Esophagus muscularis mucosa (tissue), 4 donors: ENCODE measurements around the gene RHNO1. TPM values are rescaled to one million over a fixed set of nuclear protein-coding genes. Genes with fewer than 3 reads are reported as not detected.

ENCODE experiments used
- DNase-seq: peaks from one replicate; pipeline ENCODE4 v3.0.0-alpha.2; 2017; ENCODE audit errors: extremely low spot score
- H3K27ac ChIP-seq, 4 donors: fragments of 200-600 bp; sonication (generic); replicated peaks in 1 of 4; 1 replicate in 3 of 4; 2 replicates in 1 of 4; pipeline ENCODE4 v1.5.1; 2016 to 2019; ENCODE audit warnings: mild to moderate bottlenecking in 1 of 4
- H3K27me3 ChIP-seq, 4 donors: fragments of 200-600 bp; sonication (generic); one replicate each; pipeline versions ENCODE4 v1.5.1 to v1.6.0; 2016 to 2019
- H3K36me3 ChIP-seq, 4 donors: fragments of 200-600 bp; sonication (generic); one replicate each; pipeline ENCODE4 v1.5.1; 2016 to 2019
- H3K4me1 ChIP-seq, 4 donors: fragments of 200-600 bp; sonication (generic); one replicate each; pipeline ENCODE4 v1.5.1; 2016 to 2019
- H3K4me3 ChIP-seq, 4 donors: fragments of 200-600 bp; sonication (generic); 1 replicate in 2 of 4; 2 replicates in 2 of 4; pipeline ENCODE4 v1.5.1; 2016 to 2019; ENCODE audit warnings: mild to moderate bottlenecking in 4 of 4, moderate library complexity in 1 of 4
- H3K9me3 ChIP-seq, 4 donors: fragments of 200-600 bp; sonication (generic); 1 replicate in 3 of 4; 2 replicates in 1 of 4; pipeline ENCODE4 v1.5.1; 2016 to 2019
- CTCF ChIP-seq, 3 experiments: fragments of 200-600 bp in 2 of 3; fragments of 450-650 bp in 1 of 3; sonication (generic) in 2 of 3; IDR thresholded peaks; one replicate each; pipeline ENCODE4 v1.5.1; 2017 to 2019; ENCODE audit warnings: antibody characterized with exemption in 3 of 3, mild to moderate bottlenecking in 2 of 3, moderate library complexity in 1 of 3
- EP300 ChIP-seq: sonication (generic); formaldehyde crosslinking; IDR thresholded peaks from one replicate; pipeline ENCODE4 v1.6.1; 2017; ENCODE audit warnings: antibody characterized with exemption
- POLR2A ChIP-seq: fragments of 450-650 bp; IDR thresholded peaks from one replicate; pipeline ENCODE4 v1.6.1; 2017; ENCODE audit warnings: antibody characterized with exemption, moderate library complexity, mild to moderate bottlenecking, low read depth
- POLR2AphosphoS5 ChIP-seq, 2 donors: sonication (generic); formaldehyde crosslinking; IDR thresholded peaks; one replicate each; pipeline ENCODE4 v1.6.1; 2017; ENCODE audit warnings: antibody characterized with exemption in 2 of 2
- WGBS: methylation state at CpG from one replicate; pipeline ENCODE4 v1.1.5; 2018; 5-methylcytosine and 5-hydroxymethylcytosine counted together
- intact Hi-C: fragments of 100-400 bp; cut with DNase I; formaldehyde crosslinking; loops from one replicate; pipeline ENCODE4 v1.15.1; 2023
- total RNA-seq, 4 donors: library from RNA; depleted of rRNA; stranded (reverse); fragments of >200 nt; gene quantifications; one replicate each; pipeline versions ENCODE4 v1.1.0 to v1.2.1, GENCODE V29; 2016

The RHNO1 gene
- total RNA-seq, 4 donors from 2014 or later: 7.1 to 9.7 (median 8.9) TPM

GRCh38 chr12:2936301-2936700 lies 59.3 kb downstream of the RHNO1 start:
- no peaks in the 10 kb centered on the region for H3K9me3 ChIP-seq
- DNase-seq: no peak
- H3K4me1 ChIP-seq: no peaks in the 10 kb centered on the region
- H3K27me3 ChIP-seq: no peaks in the 10 kb centered on the region
- intact Hi-C loops: no loop called here
- peaks cover 47 to 97% (median 80%) of the 10 kb centered on the region in 4 donors for H3K36me3 ChIP-seq
- 94% methylated on average over 11 of the region's 11 CpGs for WGBS
- H3K4me3 ChIP-seq: no peak overlapping the region
- TF ChIP-seq POLR2AphosphoS5 (IDR thresholded peaks at IDR 0.05): no peak
- no peak for TF ChIP-seq POLR2A
- TF ChIP-seq CTCF (IDR thresholded peaks at IDR 0.05): no peak
- no peak for TF ChIP-seq EP300
- H3K27ac ChIP-seq: no peak overlapping the region

GRCh38 chr12:2937500-2937899 lies 60.5 kb downstream of the RHNO1 start:
- no peaks in the 10 kb centered on the region for H3K4me1 ChIP-seq
- DNase-seq: no peak
- TF ChIP-seq POLR2A (no peak), CTCF (IDR thresholded peaks at IDR 0.05) (no peak), EP300 (no peak), POLR2AphosphoS5 (IDR thresholded peaks at IDR 0.05) (no peak)
- no peak overlapping the region for H3K4me3 ChIP-seq
- WGBS: 84% methylated on average over 3 of the region's 3 CpGs
- no peak overlapping the region for H3K27ac ChIP-seq
- no peaks in the 10 kb centered on the region for H3K27me3 ChIP-seq
- no peaks in the 10 kb centered on the region for H3K9me3 ChIP-seq
- intact Hi-C loops: no loop called here
- H3K36me3 ChIP-seq: peaks cover 36 to 88% (median 72%) of the 10 kb centered on the region in 4 donors

Other genes starting within 250 kb of the RHNO1 start
- 10 to 100 TPM; 28.7 to 53.3 (median 36.7) TPM for gene FKBP4, start 82.3 kb upstream of the RHNO1 start, total RNA-seq
- 10 to 100 TPM; 13.6 to 26.2 (median 21.8) TPM for gene ITFG2, start 64.6 kb upstream of the RHNO1 start, total RNA-seq
- 1 to 10 TPM in 3 of 4 donors, under 1 TPM in 1; 0.83 to 9.7 (median 2.9) TPM for gene NRIP2, start 42.2 kb upstream of the RHNO1 start, total RNA-seq
- not detected for gene TEX52, start 20.2 kb upstream of the RHNO1 start, total RNA-seq
- 1 to 10 TPM in 1 of 4 donors, under 1 TPM in 2, not detected in 1; under 0.01 to 1.4 (median 0.17) TPM for gene FOXM1, start within 50 bp of the RHNO1 start, total RNA-seq
- 10 to 100 TPM; 19.1 to 35.7 (median 27.4) TPM for gene TULP3, start 13.7 kb downstream of the RHNO1 start, total RNA-seq
- gene TEAD4, start 82.2 kb downstream of the RHNO1 start, total RNA-seq: 10 to 100 TPM in 3 of 4 donors, 1 to 10 TPM in 1; 7.5 to 42.7 (median 28.0) TPM
- 10 to 100 TPM; 13.7 to 35.4 (median 26.7) TPM for gene TSPAN9, start 200.2 kb downstream of the RHNO1 start, total RNA-seq